Activated CD8-positive, alpha-beta memory T cell treated with anti-CD3 and anti-CD28 coated beads for 1 hour (primary cell): ENCODE results near the gene ZNF516.

Experiments used
- DNase-seq, 2 donors: peaks; one replicate each; pipeline ENCODE4 v3.0.0-alpha.2; 2020; ENCODE audit warnings: low read depth in 1 of 2; ENCODE audit errors: extremely low read depth in 1 of 2

ZNF516 gene

DNA sequence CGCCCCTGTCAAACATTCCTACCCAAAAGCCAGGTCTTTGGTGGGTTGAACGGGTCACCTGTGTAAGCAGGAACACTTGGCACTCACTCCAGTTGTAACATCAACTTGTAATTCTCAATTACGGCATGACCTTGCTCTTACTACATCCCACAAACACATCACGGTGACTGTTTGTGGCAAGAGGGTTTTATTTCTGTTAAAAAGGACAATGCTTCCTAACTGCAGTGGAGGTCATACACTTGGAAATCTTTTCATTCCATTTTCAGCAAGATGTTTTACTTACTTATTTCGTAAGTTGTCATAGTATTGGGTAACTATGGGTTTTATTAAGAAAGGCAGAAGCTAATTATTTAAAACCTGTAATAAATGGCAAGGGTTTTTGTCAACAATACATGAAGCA lies 126.1 kb downstream of the ZNF516 start:
- no peak for DNase-seq

DNA sequence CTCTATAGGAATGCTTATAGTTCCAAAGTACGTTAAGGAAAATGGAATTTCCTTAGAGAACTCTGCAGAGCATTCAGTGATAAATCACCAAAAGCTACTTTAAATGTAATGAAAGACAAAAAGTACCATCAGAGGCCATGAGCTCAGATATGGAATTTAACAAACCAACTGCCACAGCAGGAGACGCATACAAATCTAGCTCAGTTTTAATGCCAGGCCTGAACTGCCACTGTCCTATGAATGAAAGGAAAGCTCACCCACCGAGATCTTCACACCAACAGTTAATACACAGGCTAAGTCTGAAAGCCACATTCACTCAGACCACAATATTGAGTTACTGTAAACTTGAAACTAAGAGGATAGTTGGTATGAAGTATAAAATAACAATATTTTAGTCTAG lies 126.8 kb downstream of the ZNF516 start:
- DNase-seq = no peak

GRCh38 chr18:76367168-76368125 lies 127.6 kb downstream of the ZNF516 start:
- no peak for DNase-seq

GRCh38 chr18:76365561-76365960 lies 129.5 kb downstream of the ZNF516 start:
- DNase-seq = no peak

DNA sequence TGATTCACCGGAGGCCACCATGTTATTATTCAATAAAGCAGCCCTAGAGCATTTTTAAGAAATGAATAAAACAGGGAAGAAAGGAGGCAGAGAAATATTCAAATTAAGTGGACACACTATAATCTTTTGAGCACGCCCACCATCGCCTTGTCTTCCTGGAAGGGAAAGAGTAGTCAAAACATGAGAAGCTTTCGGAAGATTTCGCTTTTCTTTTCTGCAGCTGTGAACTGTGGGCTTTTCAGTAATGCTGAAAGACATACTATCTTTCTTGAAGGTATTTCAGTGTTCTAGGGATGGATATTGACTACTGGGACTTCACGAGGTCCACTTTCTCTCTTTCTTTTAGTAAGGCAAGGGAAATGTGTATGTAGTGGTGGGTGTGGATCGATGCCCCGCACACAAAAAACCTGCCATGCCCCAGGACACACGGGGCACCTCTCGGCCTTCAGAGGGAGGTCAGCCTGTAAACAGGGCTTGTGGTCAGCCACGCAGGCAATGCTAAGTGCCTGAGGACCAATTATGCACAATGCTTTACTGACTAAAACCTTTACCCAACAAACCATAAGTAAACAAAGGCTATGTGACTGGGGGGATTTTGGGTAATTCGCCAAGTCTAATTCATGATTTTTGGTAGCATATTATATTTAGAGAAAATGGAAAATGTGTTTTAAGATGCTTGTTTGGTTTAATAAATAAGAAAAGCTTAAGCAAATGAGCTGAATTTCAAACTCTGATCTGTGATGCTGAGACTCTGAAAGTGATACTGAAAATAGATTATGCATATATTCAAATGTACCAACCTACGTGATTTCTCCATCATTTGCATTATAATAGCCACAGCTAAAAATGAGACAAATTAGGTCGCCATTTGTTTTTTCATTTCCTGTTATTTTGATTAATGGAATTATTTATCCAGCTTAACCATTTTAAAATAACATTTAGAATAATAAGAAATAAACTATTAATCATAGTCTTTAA lies 130.5 kb downstream of the ZNF516 start:
- DNase-seq = no peak

- no peak for DNase-seq
Observed at GRCh38 chr18:76363436-76364120, 131.5 kb downstream of the ZNF516 start.

DNA sequence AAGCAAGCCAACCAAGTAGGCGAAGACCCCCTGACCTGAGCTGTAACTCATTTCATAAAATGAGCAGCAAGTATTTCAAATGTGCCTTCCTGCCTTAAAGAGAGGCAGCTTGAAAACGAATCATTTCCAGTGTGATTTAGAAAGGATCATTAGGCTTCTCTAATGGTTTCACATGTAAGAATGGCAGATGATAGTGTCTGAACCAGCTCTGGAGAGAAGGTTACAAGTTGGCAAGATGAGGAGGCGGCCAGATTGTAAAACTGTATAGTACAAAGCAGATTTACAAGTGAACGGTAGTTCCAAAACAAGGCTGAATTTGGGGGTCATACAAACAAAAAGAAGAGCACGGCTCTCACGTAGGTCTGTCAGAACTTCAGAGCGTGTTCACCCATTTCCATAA lies 132.4 kb downstream of the ZNF516 start:
- DNase-seq = no peak

DNA sequence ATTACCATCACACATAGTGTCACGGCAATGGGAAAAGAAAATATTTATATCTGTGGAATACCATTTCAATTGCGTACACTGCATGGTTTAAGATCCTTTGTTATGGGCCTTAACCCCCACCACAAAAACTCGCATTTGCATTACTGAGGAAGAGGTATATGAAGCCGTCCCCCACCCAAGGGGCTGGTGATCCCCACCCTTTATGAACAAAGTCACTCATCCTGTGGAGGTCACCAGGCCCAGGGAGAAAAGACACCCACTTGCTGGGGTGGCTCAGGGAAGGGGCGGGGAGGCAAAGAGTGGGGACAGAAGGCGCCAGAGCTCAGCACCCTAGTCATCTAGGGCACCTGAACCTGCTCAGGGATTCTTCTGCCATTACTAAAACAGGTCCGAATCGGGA lies 133.8 kb downstream of the ZNF516 start:
- no peak for DNase-seq

DNA sequence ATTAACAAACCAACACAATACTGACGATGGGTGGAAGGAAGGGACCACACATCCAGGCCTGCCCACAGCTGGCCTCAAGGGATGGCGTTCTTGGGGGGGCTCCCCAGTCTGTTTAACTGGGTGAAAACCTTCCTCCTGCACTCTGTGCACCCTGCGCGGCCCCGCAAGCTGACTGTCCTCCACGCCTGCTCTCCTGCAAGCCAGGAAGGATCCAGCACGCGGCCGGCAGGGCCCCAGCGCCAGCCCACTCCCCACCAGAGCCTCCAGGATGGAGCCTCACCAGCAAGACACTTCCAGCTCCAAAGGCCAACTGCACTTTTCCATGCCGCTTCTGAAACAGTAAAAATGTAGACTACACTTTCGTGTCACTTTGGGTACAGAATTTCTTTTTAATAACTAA lies 135.1 kb downstream of the ZNF516 start:
- DNase-seq = no peak

GRCh38 chr18:76358774-76359173 lies 136.3 kb downstream of the ZNF516 start:
- no peak for DNase-seq

DNA sequence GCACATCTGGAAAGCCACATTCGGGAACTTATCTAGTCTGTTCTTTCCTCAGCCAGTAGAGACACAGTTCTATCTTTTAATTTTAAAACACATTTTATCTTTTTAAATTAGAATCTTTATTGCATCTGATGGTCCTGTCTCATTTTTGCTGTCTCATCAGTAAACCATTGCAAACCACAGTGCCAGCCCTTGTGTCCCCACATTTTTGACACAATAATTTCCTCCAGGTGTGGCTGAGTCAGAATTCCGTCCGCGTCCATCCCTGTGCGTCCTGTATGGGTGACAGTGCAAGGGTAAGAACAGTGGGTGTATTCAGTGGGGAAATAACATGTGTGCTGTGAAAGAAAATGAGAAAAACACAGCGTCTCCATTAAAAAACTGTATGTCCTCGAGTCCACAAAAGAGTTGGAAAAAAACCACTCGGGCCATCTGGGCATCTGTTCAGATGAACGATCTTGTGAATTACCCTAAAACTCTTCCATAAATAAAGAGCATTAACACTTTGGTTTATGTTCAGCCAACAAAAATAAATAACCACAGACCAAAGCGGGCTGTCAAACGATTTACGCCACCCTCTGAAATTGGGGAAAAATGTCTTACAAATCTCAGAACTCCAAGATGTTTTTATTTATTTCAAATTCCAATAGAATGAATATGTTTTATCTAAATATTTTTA lies 137.3 kb downstream of the ZNF516 start:
- DNase-seq = no peak

GRCh38 chr18:76357174-76357573 lies 137.9 kb downstream of the ZNF516 start:
- DNase-seq = no peak

DNA sequence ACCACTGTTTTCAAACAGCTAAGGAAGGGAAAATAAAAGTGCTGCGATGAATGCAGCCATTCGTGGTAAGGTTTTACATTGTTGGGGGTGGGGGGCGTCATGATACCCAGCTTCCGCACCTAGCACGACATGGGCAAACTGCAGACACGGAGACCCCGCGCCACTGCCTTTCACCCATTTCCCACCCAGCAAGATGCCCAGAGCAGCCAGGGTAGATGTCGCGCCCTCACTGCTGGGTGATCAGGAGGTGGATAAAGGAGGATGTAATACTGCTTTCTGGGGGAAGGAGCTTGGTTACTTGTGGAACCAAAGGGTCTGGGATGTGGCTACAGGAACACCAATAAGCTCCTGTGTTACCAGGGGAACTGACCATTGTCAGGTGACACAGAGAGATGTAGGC lies 138.4 kb downstream of the ZNF516 start:
- DNase-seq = no peak

DNA sequence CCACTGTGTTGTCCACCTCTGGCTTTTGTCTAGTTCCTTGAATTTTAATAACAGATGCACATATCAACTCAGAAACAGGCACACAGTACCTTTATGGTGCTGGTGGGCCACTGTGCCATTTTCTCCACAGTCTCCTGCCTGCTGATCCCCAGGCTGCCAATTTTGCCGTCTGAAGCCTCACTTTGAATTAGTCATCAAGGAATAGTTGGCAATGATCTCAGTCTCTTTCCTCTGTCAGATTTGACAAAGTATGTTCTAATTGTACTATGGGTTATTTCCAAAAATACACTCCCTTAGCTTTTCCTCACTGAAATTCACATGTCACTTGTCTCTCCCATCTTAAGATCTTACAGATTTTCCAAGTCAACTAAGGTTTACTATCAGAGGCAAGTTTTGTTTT lies 140.7 kb downstream of the ZNF516 start:
- DNase-seq = no peak

GRCh38 chr18:76353500-76353899 lies 141.5 kb downstream of the ZNF516 start:
- DNase-seq = no peak

GRCh38 chr18:76353046-76353445 lies 142.0 kb downstream of the ZNF516 start:
- no peak for DNase-seq

GRCh38 chr18:76351961-76352581 lies 143.0 kb downstream of the ZNF516 start:
- no peak for DNase-seq

- no peak for DNase-seq
Observed at GRCh38 chr18:76350134-76351025, 144.7 kb downstream of the ZNF516 start.
